GM23338 (cell line): Measurements from ENCODE around the gene TSNAX. TPM values are rescaled to one million over a fixed set of nuclear protein-coding genes. Genes with fewer than 3 reads are reported as not detected.
A peak's percentile ranks its signal among the peaks of the same experiment; 100 is the strongest.

Experiments used
- ATAC-seq: fragments of 200-7000 bp; cut with Tn5 transposase; 3 replicates; pipeline ENCODE4 v1.9.1; 2020
- DNase-seq: peaks from one replicate; pipeline ENCODE4 v3.0.0-alpha.2; 2015; ENCODE audit warnings: low spot score
- H2AFZ ChIP-seq: fragments of 200-600 bp; sonication (generic); 2 replicates; pipeline ENCODE4 v1.8.0; 2016; ENCODE audit warnings: antibody characterized with exemption, mild to moderate bottlenecking, moderate library complexity
- H3F3A ChIP-seq: fragments of 200-600 bp; sonication (generic); replicated peaks from 2 replicates; pipeline ENCODE4 v1.8.0; 2017; ENCODE audit warnings: antibody characterized with exemption, mixed run types, low read depth
- H3K27ac ChIP-seq: fragments of 200-600 bp; sonication (generic); 2 replicates; pipeline ENCODE4 v1.6.1; 2016; ENCODE audit warnings: low read depth
- H3K27me3 ChIP-seq: fragments of 200-600 bp; sonication (generic); 2 replicates; pipeline ENCODE4 v1.8.0; 2016; ENCODE audit warnings: mild to moderate bottlenecking, mixed run types, moderate library complexity; ENCODE audit not compliant: insufficient read depth
- H3K36me3 ChIP-seq: fragments of 200-600 bp; sonication (generic); 2 replicates; pipeline ENCODE4 v1.8.0; 2016; ENCODE audit warnings: mild to moderate bottlenecking; ENCODE audit not compliant: insufficient read depth
- H3K4me1 ChIP-seq: fragments of 200-600 bp; sonication (generic); 2 replicates; pipeline ENCODE4 v1.8.0; 2016; ENCODE audit warnings: mild to moderate bottlenecking, moderate library complexity; ENCODE audit not compliant: insufficient read depth
- H3K4me2 ChIP-seq: fragments of 200-600 bp; sonication (generic); 2 replicates; pipeline ENCODE4 v1.7.1; 2017; ENCODE audit warnings: mixed run types
- H3K4me3 ChIP-seq: fragments of 200-600 bp; sonication (generic); 2 replicates; pipeline ENCODE4 v1.6.1; 2016; ENCODE audit warnings: mixed run types
- H3K79me2 ChIP-seq: fragments of 200-600 bp; sonication (generic); replicated peaks from 2 replicates; pipeline ENCODE4 v1.8.0; 2017; ENCODE audit warnings: mild to moderate bottlenecking; ENCODE audit not compliant: insufficient read depth
- H3K9me2 ChIP-seq: fragments of 200-600 bp; sonication (generic); 2 replicates; pipeline ENCODE4 v1.8.0; 2017; ENCODE audit not compliant: insufficient read depth
- H4K20me1 ChIP-seq: fragments of 200-600 bp; sonication (generic); replicated peaks from 2 replicates; pipeline ENCODE4 v1.8.0; 2017; ENCODE audit warnings: mild to moderate bottlenecking; ENCODE audit not compliant: insufficient read depth
- H3K27ac Mint-ChIP-seq: 2 replicates; pipeline ENCODE4 v1.8.0; 2020; ENCODE audit warnings: inconsistent platforms, mild to moderate bottlenecking, moderate library complexity, mixed read lengths
- H3K27me3 Mint-ChIP-seq: 3 replicates; pipeline ENCODE4 v1.8.0; 2022; ENCODE audit warnings: low read depth, mild to moderate bottlenecking, moderate library complexity, mixed read lengths, inconsistent platforms; ENCODE audit not compliant: insufficient read depth, poor library complexity
- H3K36me3 Mint-ChIP-seq: 3 replicates; pipeline ENCODE4 v1.8.0; 2021; ENCODE audit warnings: low read depth, mild to moderate bottlenecking, inconsistent platforms, moderate library complexity, mixed read lengths
- H3K4me1 Mint-ChIP-seq: 3 replicates; pipeline ENCODE4 v1.8.0; 2020; ENCODE audit warnings: mild to moderate bottlenecking, inconsistent platforms, mixed read lengths
- H3K4me3 Mint-ChIP-seq: 3 replicates; pipeline ENCODE4 v1.8.0; 2021; ENCODE audit warnings: moderate library complexity, mild to moderate bottlenecking, inconsistent platforms, mixed read lengths
- H3K9me3 Mint-ChIP-seq: 3 replicates; pipeline ENCODE4 v1.8.0; 2020; ENCODE audit warnings: moderate library complexity, mild to moderate bottlenecking, inconsistent platforms, mixed read lengths
- EZH2 ChIP-seq: fragments of 200-600 bp; sonication (generic); IDR thresholded peaks from one replicate; pipeline ENCODE4 v1.8.0; 2017; ENCODE audit warnings: antibody characterized with exemption, mild to moderate bottlenecking, low read depth; ENCODE audit not compliant: unreplicated experiment
- JUNB ChIP-seq: IDR thresholded peaks from one replicate; pipeline ENCODE4 v1.6.1; 2016; ENCODE audit warnings: antibody characterized with exemption; ENCODE audit not compliant: unreplicated experiment
- NANOG ChIP-seq: IDR thresholded peaks from 2 replicates; pipeline ENCODE4 v1.6.1; 2016; ENCODE audit warnings: antibody characterized with exemption, borderline replicate concordance
- POLR2AphosphoS5 ChIP-seq: IDR thresholded peaks from 2 replicates; pipeline ENCODE4 v1.6.1; 2016; ENCODE audit warnings: antibody characterized with exemption, low read depth
- ZNF331 ChIP-seq: fragments of 250-450 bp; sonication (Bioruptor Pico); IDR thresholded peaks from 2 replicates; pipeline ENCODE4 v1.5.0; 2020; ENCODE audit warnings: low read depth, mild to moderate bottlenecking, moderate library complexity
- ZNF462 ChIP-seq: fragments of 250-450 bp; sonication (Bioruptor Pico); IDR thresholded peaks from 2 replicates; pipeline ENCODE4 v1.5.0; 2020; ENCODE audit warnings: mild to moderate bottlenecking, moderate library complexity
- polyA plus RNA-seq: library from polyadenylated mRNA; unstranded; fragments of >200 nt; fragmentation: Nextera tagmentation; extraction: Ambion mirVana; gene quantifications from 2 replicates; pipeline ENCODE4 v1.2.1, GENCODE V29; 2016
- total RNA-seq: library from RNA; depleted of rRNA; stranded (reverse); fragments of >200 nt; shearing (Covaris generic); gene quantifications from 2 replicates; pipeline ENCODE4 v1.2.3, GENCODE V29; 2014

The TSNAX gene
- total and polyA plus RNA-seq, 2 experiments from 2014 or later: 31.5 to 31.7 TPM

- TF ChIP-seq ZNF462 (CRISPR knock-in tag) (no peak), NANOG (no peak), ZNF331 (CRISPR knock-in tag) (no peak), EZH2 (no peak), JUNB (no peak)
Measured at GRCh38 chr1:231546693-231547092, 18.2 kb downstream of the TSNAX start (continued).

GRCh38 chr1:231549733-231550447 is 21.4 kb downstream of the TSNAX start:
- H3K9me2 ChIP-seq: no peaks in the 10 kb centered on the region
- ATAC-seq: no peak; the same call in 2 of the 3 replicates
- no peak overlapping the region for H3K4me3 ChIP-seq
- H3K36me3 Mint-ChIP-seq: no peaks in the 10 kb centered on the region; the same call in 2 of the 3 replicates
- H3K4me1 ChIP-seq: 0 out of 2 replicates have a peak, but pooled peaks cover 4% of the 10 kb centered on the region
- H3K4me2 ChIP-seq: no peak overlapping the region
- no peaks in the 10 kb centered on the region for H3K36me3 ChIP-seq
- peaks cover 14% of the 10 kb centered on the region; the same call in 2 of the 3 replicates for H3K4me1 Mint-ChIP-seq
- H3F3A ChIP-seq: no peaks in the 10 kb centered on the region
- DNase-seq: no peak
- peak overlapping the region; percentile 0; the same call in 1 of the 2 replicates for H3K27ac Mint-ChIP-seq
- H4K20me1 ChIP-seq: peaks cover 11% of the 10 kb centered on the region
- H3K27me3 ChIP-seq: no peaks in the 10 kb centered on the region
- no peak overlapping the region for H2AFZ ChIP-seq
- H3K9me3 Mint-ChIP-seq: no peaks in the 10 kb centered on the region
- no peak overlapping the region for H3K27ac ChIP-seq
- peaks cover 11% of the 10 kb centered on the region for H3K79me2 ChIP-seq
- no peaks in the 10 kb centered on the region for H3K27me3 Mint-ChIP-seq
- no peak overlapping the region for H3K4me3 Mint-ChIP-seq
- no peak for TF ChIP-seq POLR2AphosphoS5
